Ishikawa (cell line): Measurements from ENCODE around the gene MXD3.

Experiments used
- CEBPB ChIP-seq: IDR thresholded peaks from 2 replicates; pipeline ENCODE4 v1.6.1; 2012
- CREB1 ChIP-seq: IDR thresholded peaks from 2 replicates; pipeline ENCODE4 v1.6.1; 2012; ENCODE audit warnings: low read depth
- EGR1 ChIP-seq: IDR thresholded peaks from 2 replicates; pipeline ENCODE4 v1.6.1; 2012
- EP300 ChIP-seq: IDR thresholded peaks from 2 replicates; pipeline ENCODE4 v1.6.1; 2012; ENCODE audit warnings: borderline replicate concordance
- FOXM1 ChIP-seq: IDR thresholded peaks from 2 replicates; pipeline ENCODE4 v1.6.1; 2012; ENCODE audit warnings: low read depth, borderline replicate concordance
- NFIC ChIP-seq: IDR thresholded peaks from 2 replicates; pipeline ENCODE4 v1.6.1; 2012
- RAD21 ChIP-seq: IDR thresholded peaks from 2 replicates; pipeline ENCODE4 v1.6.1; 2012; ENCODE audit warnings: low read depth
- TAF1 ChIP-seq: IDR thresholded peaks from 2 replicates; pipeline ENCODE4 v1.6.1; 2012; ENCODE audit warnings: low read depth, mild to moderate bottlenecking
- TCF12 ChIP-seq: IDR thresholded peaks from 2 replicates; pipeline ENCODE4 v1.6.1; 2012; ENCODE audit warnings: low read depth
- TEAD4 ChIP-seq: IDR thresholded peaks from 2 replicates; pipeline ENCODE4 v1.6.1; 2012
- YY1 ChIP-seq: IDR thresholded peaks from 2 replicates; pipeline ENCODE4 v1.6.1; 2012; ENCODE audit warnings: low read depth
- ZBTB7A ChIP-seq: IDR thresholded peaks from 2 replicates; pipeline ENCODE4 v1.6.1; 2012; ENCODE audit warnings: low read depth
- TF ChIP-seq, protein P1 (sequence below): IDR thresholded peaks from 2 replicates; pipeline ENCODE4 v1.6.1; 2012; ENCODE audit warnings: low read depth, mild to moderate bottlenecking
- TF ChIP-seq, protein P2 (sequence below): IDR thresholded peaks from 2 replicates; pipeline ENCODE4 v1.6.1; 2012
- TF ChIP-seq, protein P3 (sequence below): IDR thresholded peaks from 2 replicates; pipeline ENCODE4 v1.6.1; 2012

MXD3 gene

DNA sequence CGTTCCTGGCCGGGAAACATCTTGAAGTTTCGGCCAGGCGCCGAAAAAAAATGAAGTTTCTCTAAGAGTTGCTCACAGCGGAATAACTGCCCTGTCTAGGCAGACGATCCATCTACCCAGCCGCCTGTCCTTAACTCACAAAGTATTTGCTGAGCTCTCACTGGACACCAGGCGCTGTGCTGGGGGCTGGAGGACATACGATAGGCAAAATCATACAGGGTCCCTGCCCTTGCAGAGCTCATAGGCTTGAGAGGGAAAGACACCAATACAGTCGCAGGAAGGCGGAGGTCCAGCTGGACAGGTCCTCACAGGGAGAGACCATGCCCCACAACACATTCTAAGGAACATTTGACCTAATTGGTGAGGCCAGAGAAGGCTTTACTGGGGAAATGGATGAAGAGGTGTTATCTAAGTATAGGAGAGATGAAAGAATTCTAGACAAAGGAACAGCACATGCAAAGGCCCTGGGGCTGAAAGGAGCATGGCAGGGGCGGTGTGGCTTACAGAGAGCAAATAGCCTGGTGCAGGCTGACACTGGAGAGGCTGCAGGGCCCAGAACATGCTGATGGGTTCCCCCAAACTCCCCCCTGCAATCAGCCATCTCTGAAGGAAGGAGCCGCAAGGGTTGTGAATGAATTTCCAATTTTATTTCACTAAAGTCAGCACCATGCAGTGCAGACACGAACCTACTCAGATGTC is 2.0 kb upstream of the MXD3 start:
- TF ChIP-seq YY1 (no peak), CEBPB (no peak), RAD21 (no peak), CREB1 (no peak), TEAD4 (no peak), ZBTB7A (no peak)
- TF ChIP-seq, protein P1, sequence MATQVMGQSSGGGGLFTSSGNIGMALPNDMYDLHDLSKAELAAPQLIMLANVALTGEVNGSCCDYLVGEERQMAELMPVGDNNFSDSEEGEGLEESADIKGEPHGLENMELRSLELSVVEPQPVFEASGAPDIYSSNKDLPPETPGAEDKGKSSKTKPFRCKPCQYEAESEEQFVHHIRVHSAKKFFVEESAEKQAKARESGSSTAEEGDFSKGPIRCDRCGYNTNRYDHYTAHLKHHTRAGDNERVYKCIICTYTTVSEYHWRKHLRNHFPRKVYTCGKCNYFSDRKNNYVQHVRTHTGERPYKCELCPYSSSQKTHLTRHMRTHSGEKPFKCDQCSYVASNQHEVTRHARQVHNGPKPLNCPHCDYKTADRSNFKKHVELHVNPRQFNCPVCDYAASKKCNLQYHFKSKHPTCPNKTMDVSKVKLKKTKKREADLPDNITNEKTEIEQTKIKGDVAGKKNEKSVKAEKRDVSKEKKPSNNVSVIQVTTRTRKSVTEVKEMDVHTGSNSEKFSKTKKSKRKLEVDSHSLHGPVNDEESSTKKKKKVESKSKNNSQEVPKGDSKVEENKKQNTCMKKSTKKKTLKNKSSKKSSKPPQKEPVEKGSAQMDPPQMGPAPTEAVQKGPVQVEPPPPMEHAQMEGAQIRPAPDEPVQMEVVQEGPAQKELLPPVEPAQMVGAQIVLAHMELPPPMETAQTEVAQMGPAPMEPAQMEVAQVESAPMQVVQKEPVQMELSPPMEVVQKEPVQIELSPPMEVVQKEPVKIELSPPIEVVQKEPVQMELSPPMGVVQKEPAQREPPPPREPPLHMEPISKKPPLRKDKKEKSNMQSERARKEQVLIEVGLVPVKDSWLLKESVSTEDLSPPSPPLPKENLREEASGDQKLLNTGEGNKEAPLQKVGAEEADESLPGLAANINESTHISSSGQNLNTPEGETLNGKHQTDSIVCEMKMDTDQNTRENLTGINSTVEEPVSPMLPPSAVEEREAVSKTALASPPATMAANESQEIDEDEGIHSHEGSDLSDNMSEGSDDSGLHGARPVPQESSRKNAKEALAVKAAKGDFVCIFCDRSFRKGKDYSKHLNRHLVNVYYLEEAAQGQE: no peak
- TF ChIP-seq, protein P2, sequence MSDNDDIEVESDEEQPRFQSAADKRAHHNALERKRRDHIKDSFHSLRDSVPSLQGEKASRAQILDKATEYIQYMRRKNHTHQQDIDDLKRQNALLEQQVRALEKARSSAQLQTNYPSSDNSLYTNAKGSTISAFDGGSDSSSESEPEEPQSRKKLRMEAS: no peak

DNA sequence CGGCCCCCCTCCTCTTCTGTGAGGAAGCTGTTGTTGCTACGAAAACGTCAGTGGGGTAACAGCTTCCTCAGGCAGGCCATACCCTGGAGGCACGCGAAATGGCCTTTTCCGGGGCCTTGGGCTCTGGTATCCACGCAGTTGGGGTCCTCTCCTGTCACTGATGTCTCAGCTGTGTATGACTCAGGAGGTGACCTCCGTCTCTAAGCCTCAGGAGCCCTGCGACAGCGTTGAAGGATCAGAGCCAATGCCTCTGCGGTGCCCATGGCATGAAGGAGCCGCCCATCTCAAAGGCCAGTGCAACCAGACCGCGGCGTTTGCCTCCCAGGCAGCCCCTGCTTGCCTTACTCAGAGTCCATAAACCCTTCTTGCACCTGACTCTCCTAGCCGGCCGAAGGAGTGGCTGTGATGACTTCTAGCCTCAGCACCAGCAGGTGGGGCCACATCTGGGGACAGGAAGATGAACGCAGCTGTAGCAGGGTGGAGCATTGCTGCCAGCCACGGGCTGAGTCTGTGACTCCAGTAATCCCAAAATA is 1.0 kb upstream of the MXD3 start:
- TF ChIP-seq EGR1 (no peak), RAD21 (no peak), CEBPB (no peak), ZBTB7A (no peak), FOXM1 (no peak)
- TF ChIP-seq, protein P1: no peak

DNA sequence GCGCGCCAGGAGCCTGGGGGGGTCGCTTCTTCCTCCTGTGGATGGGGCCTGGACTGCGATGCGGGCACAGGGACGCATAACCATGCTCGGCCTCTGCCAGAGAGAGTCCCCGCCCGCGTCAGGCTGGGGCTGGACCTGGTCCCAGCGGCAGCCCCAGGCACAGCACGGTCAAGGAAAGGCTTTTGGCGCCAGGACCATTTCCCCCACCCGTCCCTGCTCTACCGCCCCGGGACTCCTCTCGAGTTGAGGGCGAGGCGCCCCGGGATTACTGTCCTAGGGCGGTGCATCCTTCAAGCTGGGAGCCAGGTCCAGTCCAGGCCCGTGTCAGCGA is 341 bp downstream of the MXD3 start:
- no peak for TF ChIP-seq FOXM1
- TF ChIP-seq NFIC: 0 out of 2 replicates have a peak, but pooled peaks have one; percentile 16

DNA sequence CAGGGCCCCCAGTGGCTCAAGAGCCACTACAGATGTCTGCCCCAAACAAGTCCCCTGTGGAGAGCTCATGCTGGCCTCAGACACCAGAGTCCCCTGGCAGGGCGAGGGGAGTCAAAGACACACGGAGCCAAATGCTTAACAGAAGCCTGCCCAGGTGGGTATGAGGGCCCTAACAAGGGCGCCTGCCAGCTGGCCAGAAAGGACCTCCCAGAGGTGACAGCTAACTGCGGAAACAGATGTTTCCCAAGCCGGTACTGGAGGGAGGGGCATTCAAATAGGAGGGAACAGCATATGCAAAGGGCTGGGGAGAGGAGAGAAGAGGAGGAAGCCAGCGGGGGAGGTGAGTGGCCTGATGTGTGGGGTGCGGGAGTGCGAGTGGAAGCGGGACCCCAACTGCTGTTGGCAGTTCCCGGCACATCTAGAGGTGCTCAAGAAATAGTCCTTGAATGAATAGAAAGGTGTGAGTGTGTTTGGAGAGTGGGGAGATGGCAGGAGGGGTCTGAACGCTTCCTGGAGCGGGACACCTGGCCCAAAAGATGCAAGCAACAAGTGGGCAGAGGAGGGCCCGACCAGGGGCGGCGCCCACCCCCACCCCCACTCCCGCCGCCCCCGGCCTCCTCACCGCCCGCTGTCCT is 824 bp downstream of the MXD3 start:
- TF ChIP-seq TAF1 (no peak), EP300 (no peak), RAD21 (no peak), EGR1 (no peak), ZBTB7A (no peak), YY1 (no peak), TCF12 (no peak), NFIC (no peak), CREB1 (no peak), FOXM1 (no peak), CEBPB (no peak), TEAD4 (no peak)
- TF ChIP-seq, protein P2: no peak
- TF ChIP-seq, protein P1: no peak
- TF ChIP-seq, protein P3, sequence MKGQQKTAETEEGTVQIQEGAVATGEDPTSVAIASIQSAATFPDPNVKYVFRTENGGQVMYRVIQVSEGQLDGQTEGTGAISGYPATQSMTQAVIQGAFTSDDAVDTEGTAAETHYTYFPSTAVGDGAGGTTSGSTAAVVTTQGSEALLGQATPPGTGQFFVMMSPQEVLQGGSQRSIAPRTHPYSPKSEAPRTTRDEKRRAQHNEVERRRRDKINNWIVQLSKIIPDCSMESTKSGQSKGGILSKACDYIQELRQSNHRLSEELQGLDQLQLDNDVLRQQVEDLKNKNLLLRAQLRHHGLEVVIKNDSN: no peak

DNA sequence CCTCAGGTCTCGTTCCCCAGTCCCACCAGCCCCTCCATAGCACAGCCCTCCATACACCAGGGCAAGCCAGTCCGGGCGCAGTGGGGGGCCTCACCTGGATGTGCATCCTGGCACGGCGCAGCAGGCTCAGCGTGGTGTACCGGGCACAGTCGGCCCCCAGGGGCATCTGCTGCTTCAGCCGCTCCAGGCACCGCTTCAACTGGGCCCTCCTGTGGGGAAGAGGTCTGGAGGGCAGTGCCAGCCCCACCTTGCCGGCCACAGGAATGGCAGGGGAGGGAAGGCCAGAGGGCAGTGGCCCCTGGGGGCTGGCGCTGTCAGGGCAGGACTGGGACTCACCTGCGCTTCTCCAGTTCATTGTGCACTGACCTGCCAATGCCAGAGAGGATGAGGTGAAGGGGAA is 1.4 kb downstream of the MXD3 start:
- TF ChIP-seq EGR1: no peak
- TF ChIP-seq, protein P2: no peak
- TF ChIP-seq, protein P1: no peak
- TF ChIP-seq NFIC: no peak
- no peak for TF ChIP-seq EP300
- TF ChIP-seq, protein P3: no peak
- no peak for TF ChIP-seq TAF1
- TF ChIP-seq FOXM1: no peak
- TF ChIP-seq TEAD4: no peak
- no peak for TF ChIP-seq CREB1
- TF ChIP-seq RAD21: no peak
- TF ChIP-seq CEBPB: no peak
- TF ChIP-seq TCF12: no peak
- TF ChIP-seq ZBTB7A: no peak
- no peak for TF ChIP-seq YY1
